Measurements from ENCODE around the gene FBN1. TPM values are rescaled to one million over a fixed set of nuclear protein-coding genes. Genes with fewer than 3 reads are reported as not detected.

FBN1 gene
- total and polyA plus RNA-seq, 8 donors, result 4.7 to 384 (median 42.6) TPM

DNA sequence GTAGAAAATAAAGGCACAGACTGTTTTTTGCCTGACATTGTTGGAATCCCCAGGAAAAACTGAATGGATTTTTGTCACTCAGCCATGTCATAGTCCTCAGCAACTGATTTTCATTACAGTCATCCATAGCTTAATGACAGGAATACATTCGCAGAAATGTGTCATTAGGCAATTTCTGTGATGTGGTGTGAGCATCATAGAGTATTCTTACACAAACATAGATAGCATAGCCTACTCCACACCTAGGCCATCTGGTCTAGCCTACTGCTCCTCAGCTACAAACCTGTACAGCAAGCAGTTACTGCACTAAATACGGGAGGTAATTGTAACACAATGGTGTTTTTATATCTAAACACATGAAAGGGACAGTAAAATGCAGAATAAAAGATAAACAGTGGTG lies 34.4 kb upstream of the FBN1 start:
- Histone ChIP-seq H3K4me1 (peaks cover 0 to 3% (median 0%) of the 10 kb centered on the region in 4 donors), H3K27me3 (no peaks in the 10 kb centered on the region), H3K36me3 (no peaks in the 10 kb centered on the region), H3K9me3 (no peaks in the 10 kb centered on the region), H3K27ac (no peak overlapping the region), H3K4me3 (no peak overlapping the region)
- TF ChIP-seq POLR2AphosphoS5 (IDR thresholded peaks at IDR 0.05), result no peak
- no peak for TF ChIP-seq POLR2A (IDR thresholded peaks at IDR 0.05)
- TF ChIP-seq, protein P1, sequence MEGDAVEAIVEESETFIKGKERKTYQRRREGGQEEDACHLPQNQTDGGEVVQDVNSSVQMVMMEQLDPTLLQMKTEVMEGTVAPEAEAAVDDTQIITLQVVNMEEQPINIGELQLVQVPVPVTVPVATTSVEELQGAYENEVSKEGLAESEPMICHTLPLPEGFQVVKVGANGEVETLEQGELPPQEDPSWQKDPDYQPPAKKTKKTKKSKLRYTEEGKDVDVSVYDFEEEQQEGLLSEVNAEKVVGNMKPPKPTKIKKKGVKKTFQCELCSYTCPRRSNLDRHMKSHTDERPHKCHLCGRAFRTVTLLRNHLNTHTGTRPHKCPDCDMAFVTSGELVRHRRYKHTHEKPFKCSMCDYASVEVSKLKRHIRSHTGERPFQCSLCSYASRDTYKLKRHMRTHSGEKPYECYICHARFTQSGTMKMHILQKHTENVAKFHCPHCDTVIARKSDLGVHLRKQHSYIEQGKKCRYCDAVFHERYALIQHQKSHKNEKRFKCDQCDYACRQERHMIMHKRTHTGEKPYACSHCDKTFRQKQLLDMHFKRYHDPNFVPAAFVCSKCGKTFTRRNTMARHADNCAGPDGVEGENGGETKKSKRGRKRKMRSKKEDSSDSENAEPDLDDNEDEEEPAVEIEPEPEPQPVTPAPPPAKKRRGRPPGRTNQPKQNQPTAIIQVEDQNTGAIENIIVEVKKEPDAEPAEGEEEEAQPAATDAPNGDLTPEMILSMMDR (IDR thresholded peaks at IDR 0.05), result no peak
- TF ChIP-seq EP300 (IDR thresholded peaks at IDR 0.05), result no peak
- WGBS, 5 donors, result 71 to 77% (median 73%) methylated on average over 2 of the region's 2 CpGs
- no peak for DNase-seq
- intact Hi-C loops (cut with DNase I; ENCODE audit: low total_unique reads), result no loop called here

DNA sequence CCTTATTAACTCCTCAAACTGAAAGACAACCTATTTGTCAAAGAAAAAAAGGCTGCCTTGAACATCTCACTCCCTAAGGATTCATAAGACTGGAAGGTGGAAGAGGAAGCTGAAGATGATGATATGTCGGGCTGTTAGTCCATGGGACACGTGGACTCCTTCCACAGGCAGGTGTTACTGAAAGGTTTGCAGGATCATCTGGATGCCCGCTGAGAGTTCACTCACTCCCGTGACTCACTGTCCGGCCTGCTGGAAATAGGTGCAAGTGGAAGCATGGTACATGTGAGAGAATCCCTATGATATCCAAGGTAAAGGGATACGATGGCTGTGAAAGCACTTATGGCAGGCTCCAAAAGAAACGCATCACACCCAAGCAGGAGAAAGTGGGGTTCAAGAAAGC lies 33.3 kb upstream of the FBN1 start:
- no peaks in the 10 kb centered on the region for H3K27me3 ChIP-seq
- DNase-seq, result no peak
- H3K4me1 ChIP-seq, result peaks cover 0 to 3% (median 0%) of the 10 kb centered on the region in 4 donors
- no peaks in the 10 kb centered on the region for H3K9me3 ChIP-seq
- no peak overlapping the region for H3K4me3 ChIP-seq
- no peak for TF ChIP-seq POLR2AphosphoS5 (IDR thresholded peaks at IDR 0.05)
- TF ChIP-seq, protein P1 (IDR thresholded peaks at IDR 0.05), result no peak
- no peak for TF ChIP-seq POLR2A (IDR thresholded peaks at IDR 0.05)
- no peak for TF ChIP-seq EP300 (IDR thresholded peaks at IDR 0.05)
- H3K27ac ChIP-seq, result no peak overlapping the region
- intact Hi-C loops (cut with DNase I; ENCODE audit: low total_unique reads), result no loop called here
- H3K36me3 ChIP-seq, result no peaks in the 10 kb centered on the region
- WGBS, 5 donors, result 89 to 96% (median 94%) methylated on average over 7 of the region's 7 CpGs

DNA sequence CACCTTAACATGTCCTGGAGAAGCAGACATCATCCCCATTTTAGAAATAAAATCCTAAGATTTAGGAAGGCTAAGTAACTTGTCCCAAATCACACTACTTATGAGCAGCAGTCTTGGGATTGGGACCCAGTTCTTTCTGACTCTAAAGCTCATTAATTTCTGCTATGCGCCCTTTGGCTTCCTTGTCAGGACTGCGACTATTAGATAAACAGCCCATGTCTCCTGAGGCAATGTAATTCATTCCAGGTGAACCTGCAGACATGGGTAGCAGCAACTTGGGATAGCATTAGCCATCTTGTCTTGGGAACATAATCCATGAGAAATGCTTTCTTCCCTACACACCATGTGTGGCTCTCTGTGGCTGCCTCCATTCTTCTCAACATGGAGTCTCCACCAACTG lies 32.3 kb upstream of the FBN1 start:
- Histone ChIP-seq H3K36me3 (no peaks in the 10 kb centered on the region), H3K4me1 (peaks cover 0 to 3% (median 0%) of the 10 kb centered on the region in 4 donors), H3K27me3 (no peaks in the 10 kb centered on the region), H3K9me3 (no peaks in the 10 kb centered on the region), H3K4me3 (no peak overlapping the region), H3K27ac (no peak overlapping the region)
- WGBS, 5 donors, result 62 to 84% (median 78%) methylated on average over 2 of the region's 2 CpGs
- intact Hi-C loops (cut with DNase I; ENCODE audit: low total_unique reads), result no loop called here
- DNase-seq, result no peak
- TF ChIP-seq POLR2AphosphoS5 (IDR thresholded peaks at IDR 0.05), result no peak
- TF ChIP-seq POLR2A (IDR thresholded peaks at IDR 0.05), result no peak
- TF ChIP-seq, protein P1 (IDR thresholded peaks at IDR 0.05), result no peak
- TF ChIP-seq EP300 (IDR thresholded peaks at IDR 0.05), result no peak

DNA sequence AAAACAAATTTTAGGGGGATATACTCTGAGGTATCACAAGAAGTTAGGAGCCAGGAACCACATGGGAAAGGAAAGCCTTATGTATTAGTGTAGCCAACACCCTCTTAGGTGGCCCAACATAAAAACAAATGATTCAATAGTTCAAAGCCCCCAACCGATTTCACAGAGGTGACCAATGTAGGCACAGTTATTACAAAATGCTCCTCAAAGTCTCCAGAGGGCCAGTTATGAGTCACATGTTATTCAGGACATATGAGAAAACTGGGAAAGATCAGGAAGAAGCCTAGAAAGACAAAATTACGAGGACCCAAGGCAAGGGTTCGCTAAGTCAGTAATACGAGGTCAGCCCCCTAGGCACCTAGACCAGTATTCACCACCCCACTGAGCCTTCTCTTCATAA lies 29.9 kb upstream of the FBN1 start:
- intact Hi-C loops (cut with DNase I; ENCODE audit: low total_unique reads), result no loop called here

More for the DNA sequence above, 29.9 kb upstream of the FBN1 start:
- Histone ChIP-seq H3K36me3 (no peaks in the 10 kb centered on the region), H3K27ac (no peak overlapping the region), H3K27me3 (no peaks in the 10 kb centered on the region), H3K9me3 (no peaks in the 10 kb centered on the region), H3K4me1 (no peaks in the 10 kb centered on the region), H3K4me3 (no peak overlapping the region)
- DNase-seq, result no peak
- 89 to 95% (median 95%) methylated on average over 4 of the region's 4 CpGs for WGBS, 5 donors
- TF ChIP-seq POLR2A (IDR thresholded peaks at IDR 0.05), result no peak
- no peak for TF ChIP-seq EP300 (IDR thresholded peaks at IDR 0.05)
- TF ChIP-seq, protein P1 (IDR thresholded peaks at IDR 0.05), result no peak
- no peak for TF ChIP-seq POLR2AphosphoS5 (IDR thresholded peaks at IDR 0.05)
